ENCODE results near the gene NEURL2.

NEURL2 gene

DNA sequence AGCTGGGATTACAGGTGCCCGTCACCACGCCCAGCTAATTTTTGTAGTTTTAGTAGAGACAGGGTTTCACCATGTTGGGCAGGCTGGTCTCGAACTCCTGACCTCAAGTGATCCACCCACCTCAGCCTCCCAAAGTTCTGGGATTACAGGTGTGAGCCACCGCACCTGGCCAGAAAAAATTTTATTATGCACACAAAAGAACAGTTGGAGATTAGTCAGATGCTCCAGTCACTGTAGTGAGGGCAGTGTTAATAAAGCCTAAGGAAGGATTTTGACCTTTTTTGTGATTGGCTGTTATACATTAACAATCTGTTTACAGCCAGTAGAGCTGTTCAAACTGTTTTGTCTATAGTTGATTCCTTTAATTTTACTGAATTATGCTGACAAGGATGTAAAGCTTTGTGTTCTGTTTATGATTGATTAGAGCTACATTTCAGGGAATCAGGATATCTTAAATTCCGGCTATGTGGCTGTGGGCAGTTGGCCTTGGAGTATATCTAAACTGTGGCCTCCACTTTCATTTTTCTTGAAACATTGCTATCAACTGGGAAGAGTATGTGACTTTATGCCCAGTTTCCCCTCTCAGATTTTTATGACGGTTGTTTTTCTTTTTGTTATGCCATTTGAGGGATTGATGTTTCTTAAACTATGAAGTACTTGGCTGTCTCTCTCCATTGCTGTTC lies 23.7 kb downstream of the NEURL2 start:
- DNase-seq, result no peak

DNA sequence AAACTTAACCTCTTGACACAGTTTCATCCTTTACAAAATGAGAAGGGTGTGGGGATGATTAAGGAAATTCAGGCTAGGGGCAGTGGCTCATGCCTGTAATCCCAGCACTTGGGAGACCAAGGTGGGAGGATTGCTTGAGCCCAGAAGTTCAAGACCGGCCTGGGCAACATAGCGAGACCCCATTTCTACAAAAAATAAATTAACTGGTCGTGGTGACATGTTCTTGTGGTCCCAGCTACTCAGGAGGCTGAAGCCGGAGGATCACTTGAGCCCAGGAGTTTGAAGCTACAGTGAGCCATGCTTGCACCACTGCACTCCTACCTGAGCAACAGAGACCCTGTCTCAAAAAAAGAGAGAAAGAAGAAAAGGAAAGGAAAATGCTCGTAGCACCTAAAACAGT lies 24.6 kb downstream of the NEURL2 start:
- DNase-seq, result no peak

DNA sequence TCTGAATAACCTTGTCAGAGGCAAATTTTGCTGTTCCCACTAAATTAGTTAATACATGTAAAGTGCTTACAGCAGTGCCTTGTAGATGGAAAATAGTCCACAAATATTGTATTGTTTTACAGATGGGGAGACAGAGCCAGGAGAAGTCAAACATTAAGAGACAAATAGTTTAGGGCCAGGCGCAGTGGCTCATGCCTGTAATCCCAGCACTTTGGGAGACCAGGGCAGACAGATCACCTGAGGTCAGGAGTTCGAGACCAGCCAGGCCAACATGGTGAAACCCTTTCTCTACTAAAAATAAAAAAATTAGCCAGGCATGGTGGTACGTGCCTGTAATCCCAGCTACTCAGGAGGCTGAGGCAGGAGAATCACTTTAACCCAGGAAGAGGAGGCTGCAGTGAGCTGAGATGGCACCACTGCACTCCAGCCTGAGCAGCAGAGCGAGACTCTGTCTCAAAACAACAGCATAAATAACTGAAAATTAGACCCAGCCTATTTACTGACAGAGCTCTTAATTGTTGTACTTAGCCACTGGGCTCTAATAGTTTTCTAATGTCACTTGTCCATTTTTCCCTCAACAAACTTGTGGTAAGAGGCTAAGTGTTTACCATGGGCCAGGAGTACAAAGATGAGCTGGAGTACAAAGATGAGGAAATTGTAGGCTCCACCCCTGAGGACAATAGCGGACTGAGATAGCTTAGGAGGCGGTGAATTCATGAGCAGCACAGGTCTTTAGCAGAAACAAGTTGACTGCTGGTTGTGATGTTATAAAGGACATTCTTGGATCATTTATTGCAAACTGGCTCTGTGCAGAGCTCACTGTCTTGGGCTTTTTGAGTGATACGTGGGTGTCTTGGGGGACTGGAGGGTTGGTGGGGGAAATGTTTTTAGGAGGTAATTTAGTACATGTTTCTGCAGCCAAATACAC lies 27.2 kb downstream of the NEURL2 start:
- no peak for DNase-seq

DNA sequence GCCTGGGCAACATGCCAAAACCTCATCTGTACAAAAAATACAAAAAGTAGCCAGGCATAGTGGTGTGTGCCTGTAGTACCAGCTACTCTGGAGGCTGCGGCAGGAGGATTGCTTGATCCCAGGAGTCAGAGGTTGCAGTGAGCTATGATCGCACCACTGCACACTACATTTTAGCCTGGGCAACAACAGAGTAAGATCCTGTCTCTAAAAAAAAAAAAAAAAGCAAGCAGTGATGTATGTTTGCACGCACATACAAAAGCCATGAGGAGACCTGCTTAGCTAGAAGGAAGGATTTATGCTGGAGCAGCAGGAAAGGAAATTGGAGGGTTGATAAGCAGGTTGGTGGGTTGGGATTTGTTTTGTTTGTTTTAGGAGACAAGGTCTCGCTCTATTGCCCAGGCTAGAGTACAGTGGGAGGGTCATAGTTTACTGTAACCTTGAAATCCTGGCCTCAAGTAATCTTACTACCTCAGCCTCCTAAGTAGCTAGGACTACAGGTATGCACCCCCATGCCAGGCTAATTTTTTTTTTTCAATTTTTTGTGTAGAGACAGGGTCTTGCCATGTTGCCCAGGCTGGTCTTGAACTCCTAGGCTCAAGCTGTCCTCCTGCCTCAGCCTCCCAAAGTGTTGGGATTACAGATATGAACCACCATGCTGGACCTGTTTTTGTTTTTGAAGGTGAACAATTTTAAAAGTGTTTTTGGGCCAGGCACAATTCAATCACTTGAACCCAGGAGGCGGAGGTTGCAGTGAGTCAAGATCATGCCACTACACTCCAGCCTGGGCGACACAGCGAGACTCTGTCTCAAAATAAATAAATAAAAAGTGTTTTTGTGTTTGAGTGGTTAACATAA lies 29.6 kb downstream of the NEURL2 start:
- no peak for DNase-seq

GRCh38 chr20:45860560-45861220 lies 30.3 kb downstream of the NEURL2 start:
- no peak for DNase-seq

DNA sequence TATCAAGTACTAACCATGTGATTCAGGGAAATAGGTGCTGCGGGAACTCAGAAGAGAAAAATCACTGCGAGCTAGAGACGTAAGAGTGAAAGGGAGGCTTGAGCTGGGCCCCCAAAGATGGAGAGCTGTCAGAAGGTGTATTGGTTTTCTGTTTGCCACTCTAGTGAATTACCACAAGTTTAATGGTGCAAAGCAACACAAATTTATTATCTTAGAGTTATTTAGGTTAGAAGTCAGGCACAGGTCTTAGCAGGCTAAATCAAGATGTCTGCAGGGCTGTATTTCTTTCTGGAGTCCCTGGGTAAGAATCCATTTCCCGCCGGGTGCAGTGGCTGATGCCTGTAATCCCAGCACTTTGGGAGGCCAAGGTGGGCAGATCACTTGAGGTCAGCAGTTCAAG lies 31.1 kb downstream of the NEURL2 start:
- DNase-seq, result no peak

DNA sequence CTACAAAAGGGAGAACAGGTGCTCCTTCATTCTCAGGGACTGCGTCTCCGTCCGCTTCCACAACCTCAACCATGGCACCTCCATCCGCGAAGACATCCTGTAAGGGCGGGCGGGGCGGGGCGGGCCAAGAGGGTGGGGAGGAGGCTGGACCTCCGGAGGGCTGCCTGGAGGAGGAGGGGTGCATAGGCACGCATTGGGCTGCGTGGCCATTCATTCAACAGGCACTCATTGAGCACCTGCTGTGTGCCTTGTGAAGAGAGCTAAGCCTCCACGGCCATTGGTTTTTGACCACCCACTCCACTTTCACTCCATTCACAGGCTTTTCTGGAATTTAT lies 33.2 kb downstream of the NEURL2 start:
- no peak for DNase-seq

GRCh38 chr20:45857114-45857881 lies 33.7 kb downstream of the NEURL2 start, which contains the start of the genes ACOT8 and ZSWIM3:
TSS of gene ACOT8 (minus strand) at chr20:45857392. CDS start at chr20:45857315, 77 bp downstream.
TSS of gene ZSWIM3 (plus strand) at chr20:45857614. CDS start at chr20:45857826, 212 bp downstream.
- DNase-seq, result peak; percentile 74 to 95

GRCh38 chr20:45853484-45853883 lies 37.5 kb downstream of the NEURL2 start:
- DNase-seq, result no peak

- DNase-seq, result no peak
Observed at GRCh38 chr20:45852326-45852725, 38.7 kb downstream of the NEURL2 start.

GRCh38 chr20:45851501-45851900 lies 39.5 kb downstream of the NEURL2 start:
- DNase-seq, result no peak

DNA sequence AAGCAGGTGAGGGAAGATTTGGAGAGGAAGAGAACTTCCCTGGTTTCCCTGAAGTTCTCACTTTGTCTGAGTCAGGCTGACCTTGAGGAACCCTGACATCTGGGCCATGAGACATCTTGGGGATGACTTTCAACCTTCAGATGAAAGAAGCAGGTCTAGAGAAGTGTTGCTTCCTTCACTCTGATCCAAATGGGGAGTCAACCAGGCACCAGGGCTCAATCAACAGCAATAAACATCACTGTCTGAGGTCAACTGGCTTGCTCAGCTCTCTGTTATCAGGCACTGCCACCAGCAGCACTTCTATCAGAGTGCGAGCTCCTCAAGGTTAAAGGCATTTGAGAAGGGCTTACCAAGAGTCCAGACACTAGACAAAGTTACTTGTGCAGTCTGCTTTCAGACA lies 40.1 kb downstream of the NEURL2 start:
- DNase-seq, result no peak

DNA sequence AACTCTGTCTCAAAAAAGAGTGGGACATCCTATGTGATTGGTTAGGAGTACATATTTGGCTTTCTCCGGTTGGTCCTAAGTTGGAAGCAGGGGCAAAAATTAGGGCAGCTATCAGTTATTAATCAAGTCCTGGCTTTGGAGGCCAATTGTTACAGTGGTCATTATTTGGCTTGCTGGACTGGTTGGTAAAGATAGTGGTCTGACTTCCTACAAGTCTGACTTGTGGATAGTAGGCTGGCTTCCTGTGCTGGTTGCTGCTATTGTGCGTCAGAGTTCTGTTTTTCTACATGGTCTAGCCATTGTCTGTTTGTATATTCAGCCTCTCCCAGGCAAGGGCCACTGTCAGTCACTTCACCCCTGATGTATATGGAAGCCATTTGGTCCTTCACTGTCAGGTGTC lies 40.8 kb downstream of the NEURL2 start:
- DNase-seq, result no peak

- no peak for DNase-seq
Observed at GRCh38 chr20:45848969-45849582, 41.9 kb downstream of the NEURL2 start.

GRCh38 chr20:45848421-45848820 lies 42.6 kb downstream of the NEURL2 start:
- no peak for DNase-seq

- DNase-seq, result no peak
Observed at GRCh38 chr20:45845452-45845851, 45.6 kb downstream of the NEURL2 start.

- DNase-seq, result no peak
Observed at GRCh38 chr20:45843506-45843905, 47.5 kb downstream of the NEURL2 start.

DNA sequence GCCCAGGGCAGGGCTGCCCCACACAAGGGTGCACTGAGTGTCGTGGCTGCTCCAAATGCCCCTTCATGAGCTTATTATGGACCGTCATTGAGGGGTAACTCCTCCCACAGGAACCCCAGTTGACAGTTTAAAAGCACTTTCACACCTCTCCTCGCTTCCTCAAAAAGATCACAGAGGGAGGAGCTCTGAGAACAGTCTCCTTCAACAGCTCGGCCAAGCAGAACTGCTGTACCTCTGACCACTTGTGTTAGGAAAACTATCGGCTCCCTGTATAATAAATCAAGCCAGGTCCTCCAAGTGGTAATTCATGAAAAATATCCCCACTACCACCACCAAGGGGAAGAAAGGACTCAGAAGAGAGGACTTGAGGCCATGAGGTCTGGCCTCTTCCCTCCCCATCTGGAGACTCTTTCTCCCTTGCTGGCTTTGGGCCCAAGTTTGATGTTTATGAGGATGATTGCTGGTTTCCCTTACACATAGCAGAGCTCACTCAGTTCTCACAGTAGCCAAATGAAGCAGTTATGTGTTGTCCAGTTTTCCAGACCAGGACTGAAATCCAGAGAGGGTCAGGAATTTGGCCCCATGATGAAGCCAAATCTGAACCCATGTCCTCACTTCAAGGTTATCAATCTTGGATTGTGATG lies 48.7 kb downstream of the NEURL2 start:
- no peak for DNase-seq

DNA sequence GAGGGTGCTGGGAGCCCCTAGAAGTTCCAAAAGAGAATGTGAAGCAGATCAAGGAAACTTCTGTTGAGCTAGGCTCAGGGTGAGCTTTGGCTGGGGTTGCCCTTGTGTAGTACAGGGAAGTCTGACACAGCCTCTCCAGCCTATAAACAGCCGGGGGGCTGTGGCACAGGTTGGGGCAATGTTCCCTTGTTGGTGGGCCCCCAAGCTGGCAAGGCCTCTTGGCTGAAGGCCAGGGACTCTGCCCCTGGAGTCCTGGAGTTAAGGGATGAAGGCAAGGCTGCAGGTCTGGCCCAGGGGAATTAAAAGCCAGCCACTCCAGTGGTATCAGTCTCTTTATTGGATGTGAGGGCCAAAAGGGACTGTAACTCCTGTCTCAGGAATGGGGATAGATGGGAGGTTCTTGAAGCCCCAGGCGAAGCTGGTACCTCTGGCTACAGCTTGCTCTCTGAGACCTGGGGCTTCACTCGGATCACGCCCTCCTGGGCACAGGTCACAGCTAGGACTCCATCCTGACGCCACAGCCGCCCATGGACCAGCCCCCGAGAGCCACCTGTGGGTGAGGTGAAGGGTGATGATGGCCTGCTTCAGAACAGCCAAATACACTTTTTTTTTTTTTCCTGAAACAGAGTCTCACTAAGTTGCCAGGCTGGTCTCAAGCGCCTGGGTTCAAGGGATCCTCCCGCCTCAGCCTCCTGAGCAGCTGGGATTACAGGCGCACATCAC lies 49.4 kb downstream of the NEURL2 start:
- no peak for DNase-seq

DNA sequence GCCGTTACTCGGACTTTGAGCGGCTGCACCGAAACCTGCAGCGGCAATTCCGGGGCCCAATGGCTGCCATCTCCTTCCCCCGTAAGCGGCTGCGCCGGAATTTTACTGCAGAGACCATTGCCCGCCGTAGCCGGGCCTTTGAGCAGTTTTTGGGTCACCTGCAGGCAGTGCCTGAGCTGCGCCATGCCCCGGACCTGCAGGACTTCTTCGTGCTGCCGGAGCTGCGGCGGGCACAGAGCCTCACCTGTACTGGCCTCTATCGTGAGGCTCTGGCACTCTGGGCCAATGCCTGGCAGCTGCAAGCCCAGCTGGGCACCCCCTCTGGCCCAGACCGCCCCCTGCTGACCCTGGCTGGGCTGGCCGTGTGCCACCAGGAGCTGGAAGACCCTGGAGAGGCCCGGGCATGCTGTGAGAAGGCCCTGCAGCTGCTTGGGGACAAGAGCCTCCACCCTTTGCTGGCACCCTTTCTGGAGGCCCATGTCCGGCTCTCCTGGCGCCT lies 50.3 kb downstream of the NEURL2 start:
- no peak for DNase-seq

Measured in stimulated activated CD4-positive, alpha-beta T cell treated with anti-CD3 and anti-CD28 coated beads, Interleukin-4, amount 100 ng/mL, for 4 hours (primary cell).